Loucy (cell line): ENCODE measurements around the gene THBS1.

Experiments
- H2AFZ ChIP-seq: fragments of 200-600 bp; sonication (generic); 2 replicates; pipeline ENCODE4 v1.6.0; 2016; ENCODE audit warnings: antibody characterized with exemption, mild to moderate bottlenecking, low read length, moderate library complexity
- H3F3A ChIP-seq: fragments of 200-600 bp; 2 replicates; pipeline ENCODE4 v1.6.0; 2016; ENCODE audit warnings: antibody characterized with exemption, low read depth, mild to moderate bottlenecking
- H3K27me3 ChIP-seq: fragments of 200-600 bp; sonication (generic); 2 replicates; pipeline ENCODE4 v1.6.1; 2014; ENCODE audit warnings: low read length, mild to moderate bottlenecking; ENCODE audit not compliant: insufficient read depth, poor library complexity, severe bottlenecking
- H3K36me3 ChIP-seq: fragments of 200-600 bp; sonication (generic); 2 replicates; pipeline ENCODE4 v1.6.1; 2016; ENCODE audit warnings: low read length; ENCODE audit not compliant: insufficient read depth
- H3K4me1 ChIP-seq: fragments of 200-600 bp; sonication (generic); 2 replicates; pipeline ENCODE4 v1.5.1; 2014; ENCODE audit warnings: low read length, mild to moderate bottlenecking; ENCODE audit not compliant: insufficient read depth, poor library complexity, severe bottlenecking
- H3K4me2 ChIP-seq: fragments of 200-600 bp; sonication (generic); 2 replicates; pipeline ENCODE4 v1.6.0; 2014; ENCODE audit warnings: antibody characterized with exemption, low read length, low read depth, mild to moderate bottlenecking; ENCODE audit not compliant: poor library complexity, severe bottlenecking
- H3K4me3 ChIP-seq: fragments of 200-600 bp; sonication (generic); 2 replicates; pipeline ENCODE4 v1.5.1; 2014; ENCODE audit warnings: low read length, mild to moderate bottlenecking, mixed read lengths; ENCODE audit not compliant: poor library complexity, severe bottlenecking
- H3K79me2 ChIP-seq: fragments of 200-600 bp; sonication (generic); 2 replicates; pipeline ENCODE4 v1.6.1; 2014; ENCODE audit warnings: low read length; ENCODE audit not compliant: insufficient read depth
- H3K9ac ChIP-seq: fragments of 200-600 bp; sonication (generic); 2 replicates; pipeline ENCODE4 v1.6.0; 2014; ENCODE audit warnings: mild to moderate bottlenecking, low read depth, low read length, moderate library complexity; ENCODE audit not compliant: poor library complexity, severe bottlenecking
- H3K9me2 ChIP-seq: fragments of 200-600 bp; sonication (generic); replicated peaks from 2 replicates; pipeline ENCODE4 v1.6.1; 2016; ENCODE audit warnings: low read depth, low read length, mixed read lengths
- H3K9me3 ChIP-seq: fragments of 200-600 bp; sonication (generic); 2 replicates; pipeline ENCODE4 v1.6.1; 2014; ENCODE audit warnings: mild to moderate bottlenecking, antibody characterized with exemption, low read length, low read depth; ENCODE audit not compliant: insufficient read depth
- H4K20me1 ChIP-seq: fragments of 200-600 bp; sonication (generic); 2 replicates; pipeline ENCODE4 v1.6.0; 2014; ENCODE audit warnings: antibody characterized with exemption, low read length, mild to moderate bottlenecking; ENCODE audit not compliant: insufficient read depth, poor library complexity, severe bottlenecking
- EZH2phosphoT487 ChIP-seq: fragments of 200-600 bp; IDR thresholded peaks from 2 replicates; pipeline ENCODE4 v1.6.1; 2018; ENCODE audit warnings: antibody characterized with exemption, mild to moderate bottlenecking, moderate library complexity, borderline replicate concordance
- TF ChIP-seq, protein P1 (sequence below): fragments of 200-600 bp; sonication (generic); conservative IDR thresholded peaks from 2 replicates; pipeline ENCODE4 v1.5.1; 2014; ENCODE audit warnings: mild to moderate bottlenecking, antibody characterized with exemption, low read length

The THBS1 gene

GRCh38 chr15:39631357-39631756 lies 50.5 kb downstream of the THBS1 start:
- Histone ChIP-seq H3K9ac (no peak overlapping the region), H3K9me2 (no peaks in the 10 kb centered on the region), H3K4me2 (no peak overlapping the region), H2AFZ (no peak overlapping the region), H3K9me3 (no peaks in the 10 kb centered on the region), H4K20me1 (no peaks in the 10 kb centered on the region), H3K79me2 (no peaks in the 10 kb centered on the region), H3F3A (no peaks in the 10 kb centered on the region), H3K4me1 (peaks cover 39% of the 10 kb centered on the region), H3K4me3 (no peak overlapping the region), H3K36me3 (no peaks in the 10 kb centered on the region), H3K27me3 (no peaks in the 10 kb centered on the region)
- TF ChIP-seq EZH2phosphoT487: no peak
- TF ChIP-seq, protein P1, sequence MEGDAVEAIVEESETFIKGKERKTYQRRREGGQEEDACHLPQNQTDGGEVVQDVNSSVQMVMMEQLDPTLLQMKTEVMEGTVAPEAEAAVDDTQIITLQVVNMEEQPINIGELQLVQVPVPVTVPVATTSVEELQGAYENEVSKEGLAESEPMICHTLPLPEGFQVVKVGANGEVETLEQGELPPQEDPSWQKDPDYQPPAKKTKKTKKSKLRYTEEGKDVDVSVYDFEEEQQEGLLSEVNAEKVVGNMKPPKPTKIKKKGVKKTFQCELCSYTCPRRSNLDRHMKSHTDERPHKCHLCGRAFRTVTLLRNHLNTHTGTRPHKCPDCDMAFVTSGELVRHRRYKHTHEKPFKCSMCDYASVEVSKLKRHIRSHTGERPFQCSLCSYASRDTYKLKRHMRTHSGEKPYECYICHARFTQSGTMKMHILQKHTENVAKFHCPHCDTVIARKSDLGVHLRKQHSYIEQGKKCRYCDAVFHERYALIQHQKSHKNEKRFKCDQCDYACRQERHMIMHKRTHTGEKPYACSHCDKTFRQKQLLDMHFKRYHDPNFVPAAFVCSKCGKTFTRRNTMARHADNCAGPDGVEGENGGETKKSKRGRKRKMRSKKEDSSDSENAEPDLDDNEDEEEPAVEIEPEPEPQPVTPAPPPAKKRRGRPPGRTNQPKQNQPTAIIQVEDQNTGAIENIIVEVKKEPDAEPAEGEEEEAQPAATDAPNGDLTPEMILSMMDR: no peak

GRCh38 chr15:39638041-39638440 lies 57.2 kb downstream of the THBS1 start:
- H3K4me1 ChIP-seq: no peaks in the 10 kb centered on the region
- no peak overlapping the region for H3K4me2 ChIP-seq
- H3K36me3 ChIP-seq: no peaks in the 10 kb centered on the region
- H3K4me3 ChIP-seq: no peak overlapping the region
- no peaks in the 10 kb centered on the region for H3K9me2 ChIP-seq
- no peaks in the 10 kb centered on the region for H3K27me3 ChIP-seq
- no peaks in the 10 kb centered on the region for H3F3A ChIP-seq
- no peak overlapping the region for H3K9ac ChIP-seq
- H3K79me2 ChIP-seq: no peaks in the 10 kb centered on the region
- H3K9me3 ChIP-seq: no peaks in the 10 kb centered on the region
- no peak overlapping the region for H2AFZ ChIP-seq
- no peaks in the 10 kb centered on the region for H4K20me1 ChIP-seq
- no peak for TF ChIP-seq EZH2phosphoT487
- TF ChIP-seq, protein P1: no peak

GRCh38 chr15:39639037-39639436 lies 58.2 kb downstream of the THBS1 start:
- no peak overlapping the region for H3K4me2 ChIP-seq
- H3F3A ChIP-seq: no peaks in the 10 kb centered on the region
- no peaks in the 10 kb centered on the region for H3K27me3 ChIP-seq
- no peak overlapping the region for H3K9ac ChIP-seq
- H3K36me3 ChIP-seq: no peaks in the 10 kb centered on the region
- TF ChIP-seq, protein P1: no peak
- no peak for TF ChIP-seq EZH2phosphoT487
- H3K9me2 ChIP-seq: no peaks in the 10 kb centered on the region
- H3K9me3 ChIP-seq: no peaks in the 10 kb centered on the region
- H3K4me1 ChIP-seq: no peaks in the 10 kb centered on the region
- H2AFZ ChIP-seq: peak overlapping the region; percentile 35; the same call in 1 of the 2 replicates
- no peaks in the 10 kb centered on the region for H4K20me1 ChIP-seq
- no peak overlapping the region for H3K4me3 ChIP-seq
- no peaks in the 10 kb centered on the region for H3K79me2 ChIP-seq
